H1 (cell line): Measurements from ENCODE around the gene PRICKLE2. TPM values are rescaled to one million over a fixed set of nuclear protein-coding genes. Genes with fewer than 3 reads are reported as not detected.

ENCODE experiments used
- KDM4A ChIP-seq: IDR thresholded peaks from one replicate; pipeline ENCODE4 v1.7.1; 2012; ENCODE audit warnings: low read depth, mild to moderate bottlenecking, moderate library complexity, low read length, inconsistent platforms; ENCODE audit not compliant: severe bottlenecking
- PHF8 ChIP-seq: fragments of 200-600 bp; sonication (generic); conservative IDR thresholded peaks from 2 replicates; pipeline ENCODE4 v1.7.1; 2012; ENCODE audit warnings: low read depth, mild to moderate bottlenecking, inconsistent platforms, low read length, moderate library complexity
- polyA plus RNA-seq, 7 experiments: library from polyadenylated mRNA; depleted of rRNA in 3 of 7; stranded (reverse) in 5 of 7; unstranded in 2 of 7; fragments of >200 nt in 5 of 7; fragments of 200-250 nt in 2 of 7; gene quantifications; 1 replicate in 5 of 7; 2 replicates in 1 of 7; 4 replicates in 1 of 7; pipeline versions ENCODE4 v1.2.1 to v1.2.3, GENCODE V29; 2011 to 2013; ENCODE audit warnings: missing spikeins in 2 of 7, mixed read lengths in 2 of 7
- total RNA-seq: library from RNA; stranded (reverse); fragmentation: NEBNext Ultra II Directional; extraction: Animal tissue kit (Norgen Biotek cat#: 25700); gene quantifications from 2 replicates; pipeline ENCODE4 v1.2.1, GENCODE V29; 2021

Gene PRICKLE2
- total and polyA plus RNA-seq, 2 of the 8 experiments (the other 6 are each of a cell fraction or from before 2014, with no cell fraction given), result 2.9 to 8.0 TPM

DNA sequence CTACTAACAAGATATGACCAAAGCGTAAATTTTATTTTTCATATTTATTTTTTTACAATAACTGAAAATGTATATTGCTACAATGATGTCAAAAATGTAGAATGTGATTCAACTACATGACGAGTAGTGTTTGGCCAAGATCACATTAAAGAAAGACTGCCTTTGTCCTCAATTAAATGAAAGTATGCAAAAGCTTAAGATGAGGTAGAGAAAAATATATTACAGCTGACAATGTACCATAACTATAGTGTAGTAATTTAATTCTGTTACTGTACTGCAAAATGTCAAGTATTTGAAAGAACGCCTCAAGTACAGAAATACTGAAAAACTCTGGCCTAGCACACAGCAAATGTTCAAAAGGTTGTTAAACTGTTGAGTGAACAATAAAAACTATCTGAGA, 9.7 kb downstream of the PRICKLE2 start (continued):
- TF ChIP-seq KDM4A (no peak), PHF8 (no peak)
